ENCODE measurements around the gene RUVBL2. TPM values are rescaled to one million over a fixed set of nuclear protein-coding genes. Genes with fewer than 3 reads are reported as not detected.
A peak's percentile ranks its signal among the peaks of the same experiment; 100 is the strongest.

Gene RUVBL2
- total RNA-seq, 1 experiment from 2014 or later, result 199 TPM

GRCh38 chr19:48958006-48958405, 35.7 kb upstream of the RUVBL2 start:
- peaks cover 87% of the 10 kb centered on the region for H3K36me3 Mint-ChIP-seq (ENCODE audit: insufficient read depth, unreplicated experiment)
- intact Hi-C loops (cut with micrococcal nuclease; ENCODE audit: unreplicated experiment), result no loop called here
- H3K4me3 Mint-ChIP-seq (ENCODE audit: low read depth, unreplicated experiment), result no peak overlapping the region
- H3K27ac Mint-ChIP-seq (ENCODE audit: unreplicated experiment), result no peak overlapping the region
- no peak for DNase-seq
- CTCF ChIA-PET, result interaction anchor here (0.7 kb wide), 1 partner anchor 147 kb away, joined by 8 read pairs; no protein-coding TSS in a partner anchor
- no TSS peak for BruUV-seq (replicated peaks)
- H3K27me3 Mint-ChIP-seq (ENCODE audit: unreplicated experiment), result no peaks in the 10 kb centered on the region
- peaks cover 47% of the 10 kb centered on the region for H3K4me1 Mint-ChIP-seq (ENCODE audit: low read depth, unreplicated experiment)
- TF ChIP-seq CTCF (IDR thresholded peaks at IDR 0.05; ENCODE audit: unreplicated experiment), result no peak
- no peaks in the 10 kb centered on the region for H3K9me3 Mint-ChIP-seq (ENCODE audit: low read depth, unreplicated experiment)

GRCh38 chr19:48959341-48960239, 34.1 kb upstream of the RUVBL2 start:
- no peak overlapping the region for H3K4me3 Mint-ChIP-seq (ENCODE audit: low read depth, unreplicated experiment)
- H3K9me3 Mint-ChIP-seq (ENCODE audit: low read depth, unreplicated experiment), result no peaks in the 10 kb centered on the region
- no peak for DNase-seq
- no TSS peak for BruUV-seq (replicated peaks)
- peaks cover 56% of the 10 kb centered on the region for H3K4me1 Mint-ChIP-seq (ENCODE audit: low read depth, unreplicated experiment)
- H3K36me3 Mint-ChIP-seq (ENCODE audit: insufficient read depth, unreplicated experiment), result peaks cover 95% of the 10 kb centered on the region
- no peaks in the 10 kb centered on the region for H3K27me3 Mint-ChIP-seq (ENCODE audit: unreplicated experiment)
- H3K27ac Mint-ChIP-seq (ENCODE audit: unreplicated experiment), result peak overlapping the region; percentile 37
- intact Hi-C loops (cut with micrococcal nuclease; ENCODE audit: unreplicated experiment), result no loop called here
- CTCF ChIA-PET, result no interaction called here
- TF ChIP-seq CTCF (IDR thresholded peaks at IDR 0.05; ENCODE audit: unreplicated experiment), result no peak

GRCh38 chr19:48961051-48961649, 32.5 kb upstream of the RUVBL2 start:
- no peaks in the 10 kb centered on the region for H3K9me3 Mint-ChIP-seq (ENCODE audit: low read depth, unreplicated experiment)
- TF ChIP-seq CTCF (IDR thresholded peaks at IDR 0.05; ENCODE audit: unreplicated experiment), result no peak
- no TSS peak for BruUV-seq (replicated peaks)
- no peak for DNase-seq
- peaks cover 60% of the 10 kb centered on the region for H3K4me1 Mint-ChIP-seq (ENCODE audit: low read depth, unreplicated experiment)
- peak overlapping the region; percentile 99 for H3K27ac Mint-ChIP-seq (ENCODE audit: unreplicated experiment)
- H3K36me3 Mint-ChIP-seq (ENCODE audit: insufficient read depth, unreplicated experiment), result peaks cover 95% of the 10 kb centered on the region
- H3K27me3 Mint-ChIP-seq (ENCODE audit: unreplicated experiment), result no peaks in the 10 kb centered on the region
- CTCF ChIA-PET, result interaction anchor here (0.7 kb wide), 1 partner anchor 504 kb away, joined by 4 read pairs; no protein-coding TSS in a partner anchor
- intact Hi-C loops (cut with micrococcal nuclease; ENCODE audit: unreplicated experiment), result no loop called here
- H3K4me3 Mint-ChIP-seq (ENCODE audit: low read depth, unreplicated experiment), result peak overlapping the region; percentile 98

DNA sequence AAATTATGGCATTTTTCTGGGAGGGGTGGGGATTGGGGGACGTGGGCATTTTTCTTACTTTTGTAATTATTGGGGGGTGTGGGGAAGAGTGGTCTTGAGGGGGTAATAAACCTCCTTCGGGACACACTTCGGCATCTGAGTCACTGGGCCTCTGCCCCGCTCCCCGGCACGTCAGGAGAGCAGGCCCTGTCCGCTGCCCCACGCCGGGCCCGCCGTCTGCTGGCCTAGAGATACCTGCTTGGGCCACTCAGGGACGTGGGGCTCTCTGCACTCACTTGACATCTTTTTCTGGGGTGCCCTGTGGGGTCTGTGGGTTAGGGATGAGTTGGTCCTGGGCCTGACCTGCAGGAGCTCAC, 32.0 kb upstream of the RUVBL2 start:
- no peak for TF ChIP-seq CTCF (IDR thresholded peaks at IDR 0.05; ENCODE audit: unreplicated experiment)
- Mint-ChIP-seq H3K4me3 (ENCODE audit: low read depth, unreplicated experiment) (peak overlapping the region; percentile 98), H3K27me3 (ENCODE audit: unreplicated experiment) (no peaks in the 10 kb centered on the region), H3K27ac (ENCODE audit: unreplicated experiment) (peak overlapping the region; percentile 99), H3K4me1 (ENCODE audit: low read depth, unreplicated experiment) (peaks cover 55% of the 10 kb centered on the region), H3K9me3 (ENCODE audit: low read depth, unreplicated experiment) (no peaks in the 10 kb centered on the region), H3K36me3 (ENCODE audit: insufficient read depth, unreplicated experiment) (peaks cover 97% of the 10 kb centered on the region)
- BruUV-seq (replicated peaks), result no TSS peak
- CTCF ChIA-PET, result interaction anchor here (0.7 kb wide), 1 partner anchor 504 kb away, joined by 4 read pairs; no protein-coding TSS in a partner anchor
- intact Hi-C loops (cut with micrococcal nuclease; ENCODE audit: unreplicated experiment), result no loop called here
- no peak for DNase-seq

All from Calu3 (cell line).